GM13976 (cell line): ENCODE data around the gene OR5F1.

ENCODE experiments used
- DNase-seq: peaks from one replicate; pipeline ENCODE4 v3.0.0; 2012; ENCODE audit warnings: low spot score
- CTCF ChIP-seq: IDR thresholded peaks from 2 replicates; pipeline ENCODE4 v1.5.1; 2012; ENCODE audit warnings: borderline replicate concordance, mild to moderate bottlenecking; ENCODE audit not compliant: insufficient read depth; ENCODE audit errors: extremely low read depth, missing control alignments, control extremely low read depth
- in situ Hi-C: fragments of 300-500 bp; cut with MboI; formaldehyde crosslinking; loops from one replicate; pipeline ENCODE4 v1.12.0; 2022; ENCODE audit warnings: low sequenced_read_pairs, mixed read lengths, inconsistent platforms; ENCODE audit not compliant: unreplicated experiment

Gene OR5F1

GRCh38 chr11:55967914-55968313, 26.5 kb downstream of the OR5F1 start:
- in situ Hi-C loops = no loop called here
- no peak for DNase-seq
- no peak for TF ChIP-seq CTCF

GRCh38 chr11:55966391-55966790, 28.0 kb downstream of the OR5F1 start:
- in situ Hi-C loops = no loop called here
- no peak for TF ChIP-seq CTCF
- DNase-seq = no peak

- in situ Hi-C loops = no loop called here
- no peak for DNase-seq
- TF ChIP-seq CTCF = no peak
Observed at GRCh38 chr11:55956521-55956920, 37.9 kb downstream of the OR5F1 start.

- in situ Hi-C loops = loop anchor here (25.0 kb wide), 1 partner anchor 838 kb away; no protein-coding TSS in a partner anchor
Observed at GRCh38 chr11:55949330-55949729, 45.1 kb downstream of the OR5F1 start.

More at GRCh38 chr11:55949330-55949729, 45.1 kb downstream of the OR5F1 start:
- DNase-seq = no peak
- no peak for TF ChIP-seq CTCF
